Tongue (tissue), 2 donors: ENCODE measurements around the gene RUNX1. TPM values are rescaled to one million over a fixed set of nuclear protein-coding genes. Genes with fewer than 3 reads are reported as not detected.

Source experiments
- DNase-seq: peaks from one replicate; pipeline ENCODE4 v3.0.0-alpha.2; 2015
- total RNA-seq: library from RNA; depleted of rRNA; stranded (reverse); fragments of >200 nt; gene quantifications from one replicate; pipeline ENCODE4 v1.2.3, GENCODE V29; 2014

The RUNX1 gene
- total RNA-seq, 1 donor from 2014 or later, result 12.6 TPM

GRCh38 chr21:34878501-34878900 lies 170.6 kb downstream of the RUNX1 start:
- no peak for DNase-seq

- no peak for DNase-seq
Measured at GRCh38 chr21:34877485-34878128, 171.5 kb downstream of the RUNX1 start.

GRCh38 chr21:34875830-34876229 lies 173.3 kb downstream of the RUNX1 start:
- no peak for DNase-seq

- DNase-seq, result no peak
Measured at GRCh38 chr21:34874684-34875513, 174.2 kb downstream of the RUNX1 start.

- no peak for DNase-seq
Measured at GRCh38 chr21:34871026-34871908, 177.8 kb downstream of the RUNX1 start.

- no peak for DNase-seq
Measured at GRCh38 chr21:34870246-34870645, 178.9 kb downstream of the RUNX1 start.

- peak; percentile 49 for DNase-seq
Measured at GRCh38 chr21:34869545-34869944, 179.6 kb downstream of the RUNX1 start.

- DNase-seq, result no peak
Measured at GRCh38 chr21:34867785-34868184, 181.3 kb downstream of the RUNX1 start.

- peak; percentile 67 for DNase-seq
Measured at GRCh38 chr21:34865400-34866241, 183.5 kb downstream of the RUNX1 start.

GRCh38 chr21:34864370-34865149 lies 184.5 kb downstream of the RUNX1 start:
- peak; percentile 14 for DNase-seq

GRCh38 chr21:34862951-34863350 lies 186.2 kb downstream of the RUNX1 start:
- no peak for DNase-seq

- DNase-seq, result no peak
Measured at GRCh38 chr21:34861258-34861657, 187.8 kb downstream of the RUNX1 start.

GRCh38 chr21:34859976-34860653 lies 189.0 kb downstream of the RUNX1 start:
- DNase-seq, result no peak

- DNase-seq, result no peak
Measured at GRCh38 chr21:34858559-34858958, 190.5 kb downstream of the RUNX1 start.

GRCh38 chr21:34857874-34858273 lies 191.2 kb downstream of the RUNX1 start:
- DNase-seq, result no peak

- DNase-seq, result peak; percentile 22
Measured at GRCh38 chr21:34857122-34857713, 191.9 kb downstream of the RUNX1 start.

- no peak for DNase-seq
Measured at GRCh38 chr21:34852448-34852847, 196.7 kb downstream of the RUNX1 start.

GRCh38 chr21:34850166-34850690 lies 198.9 kb downstream of the RUNX1 start:
- DNase-seq, result peak; percentile 73

GRCh38 chr21:34846601-34847112 lies 202.4 kb downstream of the RUNX1 start:
- DNase-seq, result peak; percentile 64
